Lung (tissue), 12 donors: ENCODE measurements around the gene ARHGAP32. TPM values are rescaled to one million over a fixed set of nuclear protein-coding genes. Genes with fewer than 3 reads are reported as not detected.
"Not testable (repeated sequence)": the region's sequence is repeated elsewhere in the genome, so short reads cannot be mapped to it uniquely, and the experiment has no call there.

Experiments used
- ATAC-seq: fragments of 200-7000 bp; cut with Tn5 transposase; one replicate; pipeline ENCODE4 v1.9.1; 2020; ENCODE audit warnings: moderate number of reproducible peaks; ENCODE audit not compliant: insufficient read depth, low FRiP score
- DNase-seq, 3 donors: peaks; one replicate each; pipeline ENCODE4 v3.0.0-alpha.2; 2013 to 2017
- H3K27ac ChIP-seq, 2 donors: one replicate each; pipeline ENCODE4 v1.5.1; 2013; ENCODE audit warnings: mild to moderate bottlenecking in 2 of 2, moderate library complexity in 2 of 2, control low read depth in 1 of 2, inconsistent platforms in 1 of 2, low read depth in 1 of 2, low read length in 1 of 2
- H3K27me3 ChIP-seq, 3 donors: one replicate each; pipeline ENCODE4 v1.5.1; 2013; ENCODE audit warnings: low read length in 2 of 3; ENCODE audit not compliant: control insufficient read depth in 3 of 3, insufficient read depth in 3 of 3
- H3K36me3 ChIP-seq, 4 donors: one replicate each; pipeline ENCODE4 v1.5.1; 2013; ENCODE audit warnings: low read length in 4 of 4, mild to moderate bottlenecking in 1 of 4, moderate library complexity in 1 of 4; ENCODE audit not compliant: control insufficient read depth in 4 of 4, insufficient read depth in 4 of 4
- H3K4me1 ChIP-seq, 5 donors: one replicate each; pipeline ENCODE4 v1.5.1; 2013; ENCODE audit warnings: low read length in 5 of 5, mild to moderate bottlenecking in 2 of 5, moderate library complexity in 1 of 5; ENCODE audit not compliant: control insufficient read depth in 5 of 5, insufficient read depth in 5 of 5
- H3K4me3 ChIP-seq: one replicate; pipeline ENCODE4 v1.5.1; 2013; ENCODE audit warnings: mild to moderate bottlenecking, control low read depth, moderate library complexity
- H3K9ac ChIP-seq, 2 donors: one replicate each; pipeline ENCODE4 v1.5.1; 2013; ENCODE audit warnings: low read length in 2 of 2, control low read depth in 1 of 2; ENCODE audit not compliant: insufficient read depth in 1 of 2
- H3K9me3 ChIP-seq, 4 donors: one replicate each; pipeline ENCODE4 v1.5.1; 2013; ENCODE audit warnings: low read length in 3 of 4, mild to moderate bottlenecking in 1 of 4, moderate library complexity in 1 of 4; ENCODE audit not compliant: control insufficient read depth in 4 of 4, insufficient read depth in 3 of 4
- WGBS, 2 donors: extraction: QIAGEN DNeasy Blood & Tissue Kit; methylation state at CpG; one replicate each; pipeline ENCODE4 v1.1.7; 2013; 5-methylcytosine and 5-hydroxymethylcytosine counted together
- polyA plus RNA-seq, 2 donors: library from polyadenylated mRNA; stranded (reverse); fragments of 200-250 nt; gene quantifications; one replicate each; pipeline ENCODE4 v1.2.1, GENCODE V29; 2013
- total RNA-seq, 2 donors: library from RNA; depleted of rRNA in 1 of 2; stranded (reverse); fragments of >200 nt in 1 of 2; gene quantifications; one replicate each; pipeline ENCODE4 v1.2.1, GENCODE V29; 2014 to 2021
- TF ChIP-seq, protein P1 (sequence below): IDR thresholded peaks from 2 replicates; pipeline ENCODE4 v1.5.1; 2012; ENCODE audit warnings: mild to moderate bottlenecking; ENCODE audit errors: control extremely low read depth, extremely low read depth
- donor health status: control.
- donor health status: control.
- donor health status: Bipolar disorder and iron deficiency.
- donor health status: healthy.
- donor health status: DM: yes; HTN: yes; CAD: no.

The ARHGAP32 gene
- total and polyA plus RNA-seq, 4 donors: 4.1 to 28.4 (median 17.0) TPM

GRCh38 chr11:129163714-129164164, 28.4 kb downstream of the ARHGAP32 start:
- no peak for ATAC-seq
- Histone ChIP-seq H3K4me3 (no peak overlapping the region), H3K4me1 (no peaks in the 10 kb centered on the region), H3K9me3 (peaks cover 0 to 3% (median 0%) of the 10 kb centered on the region in 4 donors), H3K27ac (no peak overlapping the region), H3K9ac (no peak overlapping the region), H3K27me3 (no peaks in the 10 kb centered on the region), H3K36me3 (peaks cover 0 to 4% (median 0%) of the 10 kb centered on the region in 4 donors)
- TF ChIP-seq, protein P1, sequence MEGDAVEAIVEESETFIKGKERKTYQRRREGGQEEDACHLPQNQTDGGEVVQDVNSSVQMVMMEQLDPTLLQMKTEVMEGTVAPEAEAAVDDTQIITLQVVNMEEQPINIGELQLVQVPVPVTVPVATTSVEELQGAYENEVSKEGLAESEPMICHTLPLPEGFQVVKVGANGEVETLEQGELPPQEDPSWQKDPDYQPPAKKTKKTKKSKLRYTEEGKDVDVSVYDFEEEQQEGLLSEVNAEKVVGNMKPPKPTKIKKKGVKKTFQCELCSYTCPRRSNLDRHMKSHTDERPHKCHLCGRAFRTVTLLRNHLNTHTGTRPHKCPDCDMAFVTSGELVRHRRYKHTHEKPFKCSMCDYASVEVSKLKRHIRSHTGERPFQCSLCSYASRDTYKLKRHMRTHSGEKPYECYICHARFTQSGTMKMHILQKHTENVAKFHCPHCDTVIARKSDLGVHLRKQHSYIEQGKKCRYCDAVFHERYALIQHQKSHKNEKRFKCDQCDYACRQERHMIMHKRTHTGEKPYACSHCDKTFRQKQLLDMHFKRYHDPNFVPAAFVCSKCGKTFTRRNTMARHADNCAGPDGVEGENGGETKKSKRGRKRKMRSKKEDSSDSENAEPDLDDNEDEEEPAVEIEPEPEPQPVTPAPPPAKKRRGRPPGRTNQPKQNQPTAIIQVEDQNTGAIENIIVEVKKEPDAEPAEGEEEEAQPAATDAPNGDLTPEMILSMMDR: no peak
- DNase-seq: no peak
- WGBS, 2 donors: 88% methylated on average over 3 of the region's 3 CpGs

GRCh38 chr11:129157080-129157479, 35.0 kb downstream of the ARHGAP32 start:
- not testable (repeated sequence) for H3K27ac ChIP-seq, ATAC-seq, H3K4me3 ChIP-seq, H3K9ac ChIP-seq, H3K27me3 ChIP-seq, DNase-seq, H3K4me1 ChIP-seq
- peaks cover 0 to 14% (median 1%) of the 10 kb centered on the region in 4 donors for H3K9me3 ChIP-seq
- peaks cover 0 to 11% (median 1%) of the 10 kb centered on the region in 4 donors for H3K36me3 ChIP-seq
- 96 to 97% methylated on average over 3 of the region's 3 CpGs for WGBS, 2 donors

- H3K27ac ChIP-seq: no peak overlapping the region
- DNase-seq (no peak), ATAC-seq (no peak)
- no peak overlapping the region for H3K9ac ChIP-seq
- H3K4me3 ChIP-seq: no peak overlapping the region
- 95 to 98% methylated on average over 9 of the region's 9 CpGs for WGBS, 2 donors
- TF ChIP-seq, protein P1: no peak
- H3K9me3 ChIP-seq: peaks cover 0 to 21% (median 2%) of the 10 kb centered on the region in 4 donors
- H3K27me3 ChIP-seq: no peaks in the 10 kb centered on the region
- H3K4me1 ChIP-seq: no peaks in the 10 kb centered on the region
- H3K36me3 ChIP-seq: peaks cover 0 to 11% (median 1%) of the 10 kb centered on the region in 4 donors
Measured at GRCh38 chr11:129155745-129156144, 36.4 kb downstream of the ARHGAP32 start.

GRCh38 chr11:129148487-129148886, 43.6 kb downstream of the ARHGAP32 start:
- WGBS, 2 donors: 87 to 88% methylated on average over 2 of the region's 2 CpGs
- no peaks in the 10 kb centered on the region for H3K27me3 ChIP-seq
- no peak for ATAC-seq
- TF ChIP-seq, protein P1: no peak
- peaks cover 0 to 19% (median 6%) of the 10 kb centered on the region in 4 donors for H3K9me3 ChIP-seq
- no peak overlapping the region for H3K4me3 ChIP-seq
- H3K4me1 ChIP-seq: no peaks in the 10 kb centered on the region
- H3K36me3 ChIP-seq: no peaks in the 10 kb centered on the region
- no peak for DNase-seq
- H3K27ac ChIP-seq: no peak overlapping the region
- no peak overlapping the region for H3K9ac ChIP-seq
